ENCODE results near the gene BIRC2. TPM values are rescaled to one million over a fixed set of nuclear protein-coding genes. Genes with fewer than 3 reads are reported as not detected.

The BIRC2 gene
- total RNA-seq, 4 donors from 2014 or later, result 66.5 to 95.9 (median 73.2) TPM

GRCh38 chr11:102323542-102324251 lies 23.3 kb upstream of the BIRC2 start:
- intact Hi-C loops (cut with DNase I; ENCODE audit: low total_unique reads) (no loop called here), in situ Hi-C loops (cut with MboI; ENCODE audit: low pct_ligation_motif_present in 1 of 4, low pct_unique_long_range_greater_than_20kb in 1 of 4, low sequenced_read_pairs in 3 of 4) (no loop called here)
- no peaks in the 10 kb centered on the region for H3K9me3 ChIP-seq
- no peak for DNase-seq
- WGBS, 2 donors (ENCODE audit: low coverage in 1 of 2), result 94 to 100% methylated on average over 1 of the region's 1 CpG
- H3K36me3 ChIP-seq, result peaks cover 0 to 15% (median 7%) of the 10 kb centered on the region in 4 donors
- no peak for TF ChIP-seq CTCF (IDR thresholded peaks at IDR 0.05)
- TF ChIP-seq POLR2A (IDR thresholded peaks at IDR 0.05), result no peak
- TF ChIP-seq EP300 (IDR thresholded peaks at IDR 0.05; ENCODE audit: low read depth), result no peak
- TF ChIP-seq POLR2AphosphoS5 (IDR thresholded peaks at IDR 0.05), result no peak
- H3K4me3 ChIP-seq, result no peak overlapping the region
- H3K27me3 ChIP-seq, result no peaks in the 10 kb centered on the region
- peaks cover 0 to 30% (median under 1%) of the 10 kb centered on the region in 4 donors for H3K4me1 ChIP-seq
- peak overlapping the region in 1 of 4 donors; percentile 14 for H3K27ac ChIP-seq

- no peak for DNase-seq
- Histone ChIP-seq H3K27me3 (no peaks in the 10 kb centered on the region), H3K27ac (no peak overlapping the region), H3K36me3 (peaks cover 0 to 23% (median 9%) of the 10 kb centered on the region in 4 donors), H3K4me3 (no peak overlapping the region), H3K4me1 (peaks cover 0 to 23% (median 0%) of the 10 kb centered on the region in 4 donors), H3K9me3 (no peaks in the 10 kb centered on the region)
- in situ Hi-C loops (cut with MboI; ENCODE audit: low pct_ligation_motif_present in 1 of 4, low pct_unique_long_range_greater_than_20kb in 1 of 4, low sequenced_read_pairs in 3 of 4) (loop anchor here in 1 of 4 donors (25.0 kb wide), 1 partner anchor 337 kb away; no protein-coding TSS in a partner anchor), intact Hi-C loops (cut with DNase I; ENCODE audit: low total_unique reads) (no loop called here)
- TF ChIP-seq POLR2A (IDR thresholded peaks at IDR 0.05) (no peak), POLR2AphosphoS5 (IDR thresholded peaks at IDR 0.05) (no peak), EP300 (IDR thresholded peaks at IDR 0.05; ENCODE audit: low read depth) (no peak), CTCF (IDR thresholded peaks at IDR 0.05) (no peak)
- WGBS, 2 donors (ENCODE audit: low coverage in 1 of 2), result 72 to 89% methylated on average over 2 to 3 of the region's 3 CpGs
Measured at GRCh38 chr11:102325088-102325487, 21.9 kb upstream of the BIRC2 start.

- intact Hi-C loops (cut with DNase I; ENCODE audit: low total_unique reads), result no loop called here
- H3K27me3 ChIP-seq, result no peaks in the 10 kb centered on the region
- TF ChIP-seq EP300 (IDR thresholded peaks at IDR 0.05; ENCODE audit: low read depth), result no peak
- TF ChIP-seq POLR2AphosphoS5 (IDR thresholded peaks at IDR 0.05), result no peak
- TF ChIP-seq POLR2A (IDR thresholded peaks at IDR 0.05), result no peak
- no peak for TF ChIP-seq CTCF (IDR thresholded peaks at IDR 0.05)
- H3K36me3 ChIP-seq, result peaks cover 0 to 43% (median 17%) of the 10 kb centered on the region in 4 donors
- H3K4me3 ChIP-seq, result no peak overlapping the region
- WGBS, 2 donors (ENCODE audit: low coverage in 1 of 2), result 92 to 100% methylated on average over 1 of the region's 1 CpG
- H3K9me3 ChIP-seq, result no peaks in the 10 kb centered on the region
- H3K27ac ChIP-seq, result no peak overlapping the region
- in situ Hi-C loops (cut with MboI; ENCODE audit: low pct_ligation_motif_present in 1 of 4, low pct_unique_long_range_greater_than_20kb in 1 of 4, low sequenced_read_pairs in 3 of 4), result loop anchor here in 1 of 4 donors (25.0 kb wide), 1 partner anchor 334 kb away; no protein-coding TSS in a partner anchor
- DNase-seq, result no peak
- no peaks in the 10 kb centered on the region for H3K4me1 ChIP-seq
Measured at GRCh38 chr11:102328748-102329147, 18.3 kb upstream of the BIRC2 start.

- H3K27ac ChIP-seq, result no peak overlapping the region
- H3K4me3 ChIP-seq, result no peak overlapping the region
- intact Hi-C loops (cut with DNase I; ENCODE audit: low total_unique reads), result no loop called here
- no peaks in the 10 kb centered on the region for H3K4me1 ChIP-seq
- no peak for DNase-seq
- H3K27me3 ChIP-seq, result no peaks in the 10 kb centered on the region
- no peaks in the 10 kb centered on the region for H3K9me3 ChIP-seq
- H3K36me3 ChIP-seq, result peaks cover 0 to 55% (median 18%) of the 10 kb centered on the region in 4 donors
- in situ Hi-C loops (cut with MboI; ENCODE audit: low pct_ligation_motif_present in 1 of 4, low pct_unique_long_range_greater_than_20kb in 1 of 4, low sequenced_read_pairs in 3 of 4), result loop anchor here in 1 of 4 donors (25.0 kb wide), 1 partner anchor 332 kb away; no protein-coding TSS in a partner anchor
- TF ChIP-seq EP300 (IDR thresholded peaks at IDR 0.05; ENCODE audit: low read depth) (no peak), POLR2AphosphoS5 (IDR thresholded peaks at IDR 0.05) (no peak), CTCF (IDR thresholded peaks at IDR 0.05) (no peak), POLR2A (IDR thresholded peaks at IDR 0.05) (no peak)
Measured at GRCh38 chr11:102330231-102330630, 16.8 kb upstream of the BIRC2 start.
